Measurements from ENCODE around the gene GALNT16.
"Not testable (repeated sequence)": the region's sequence is repeated elsewhere in the genome, so short reads cannot be mapped to it uniquely, and the experiment has no call there.

Gene GALNT16

GRCh38 chr14:69370061-69370460 lies 110.1 kb downstream of the GALNT16 start:
- DNase-seq = no peak

GRCh38 chr14:69372146-69372545 lies 112.2 kb downstream of the GALNT16 start:
- DNase-seq = no peak

- DNase-seq = no peak
Measured at GRCh38 chr14:69373104-69373503, 113.1 kb downstream of the GALNT16 start.

- no peak for DNase-seq
Measured at GRCh38 chr14:69374235-69374634, 114.3 kb downstream of the GALNT16 start.

GRCh38 chr14:69375182-69375581 lies 115.2 kb downstream of the GALNT16 start:
- no peak for DNase-seq

- DNase-seq = no peak
Measured at GRCh38 chr14:69375722-69376121, 115.8 kb downstream of the GALNT16 start.

GRCh38 chr14:69376439-69376838 lies 116.5 kb downstream of the GALNT16 start:
- no peak for DNase-seq

- no peak for DNase-seq
Measured at GRCh38 chr14:69378274-69378673, 118.3 kb downstream of the GALNT16 start.

- DNase-seq = no peak
Measured at GRCh38 chr14:69387311-69387710, 127.4 kb downstream of the GALNT16 start.

GRCh38 chr14:69391400-69391799 lies 131.4 kb downstream of the GALNT16 start:
- DNase-seq = not testable (repeated sequence)

- DNase-seq = no peak
Measured at GRCh38 chr14:69392481-69392880, 132.5 kb downstream of the GALNT16 start.

- DNase-seq = no peak
Measured at GRCh38 chr14:69395929-69396328, 136.0 kb downstream of the GALNT16 start.

- peak; percentile 96 for DNase-seq
Measured at GRCh38 chr14:69398053-69398817, 138.3 kb downstream of the GALNT16 start, which contains the start of the genes ERH and SLC39A9. Gene ERH, minus strand, starts transcription at chr14:69398299. Its CDS starts 66 bp downstream, at chr14:69398233. Gene SLC39A9, plus strand, starts transcription at chr14:69398692. Its CDS starts 678 bp downstream, at chr14:69399370.

GRCh38 chr14:69398818-69399210 lies 138.9 kb downstream of the GALNT16 start:
- no peak for DNase-seq

GRCh38 chr14:69399750-69400149 lies 139.8 kb downstream of the GALNT16 start:
- DNase-seq = no peak

- DNase-seq = no peak
Measured at GRCh38 chr14:69400154-69400553, 140.2 kb downstream of the GALNT16 start.

- no peak for DNase-seq
Measured at GRCh38 chr14:69401841-69402240, 141.9 kb downstream of the GALNT16 start.

GRCh38 chr14:69404478-69404877 lies 144.5 kb downstream of the GALNT16 start:
- DNase-seq = no peak

- DNase-seq = no peak
Measured at GRCh38 chr14:69404883-69405282, 144.9 kb downstream of the GALNT16 start.

GRCh38 chr14:69405762-69406161 lies 145.8 kb downstream of the GALNT16 start:
- DNase-seq = no peak

Data from NCI-H1105 (cell line).